H1 (cell line): ENCODE results near the gene C22orf39. TPM values are rescaled to one million over a fixed set of nuclear protein-coding genes. Genes with fewer than 3 reads are reported as not detected.

Source experiments
- CTCF ChIA-PET: fragments of 300-600 bp; sonication (Branson Sonifier 250); formaldehyde crosslinking; loops from one replicate; lab custom pipeline; 2021; ENCODE audit not compliant: partially characterized antibody; lab: Charles Lee
- POLR2A ChIA-PET: fragments of 300-600 bp; sonication (Branson Sonifier 250); formaldehyde crosslinking; loops from one replicate; lab custom pipeline; 2021; ENCODE audit warnings: inconsistent platforms; ENCODE audit not compliant: partially characterized antibody; lab: Charles Lee
- DNase-seq, 2 experiments: peaks; one replicate each; pipeline versions ENCODE4 v3.0.0 to v3.0.0-alpha.2; 2010 to 2022; ENCODE audit warnings: low spot score in 2 of 2, low read depth in 1 of 2, mixed read lengths in 1 of 2
- FAIRE-seq: peaks from 2 replicates; lab custom pipeline; 2011; peaks lifted over from hg19 to GRCh38; lab: Jason Lieb, UNC
- H2AFZ ChIP-seq: 2 replicates; pipeline ENCODE4 v1.8.1; 2012; ENCODE audit warnings: low read length, inconsistent platforms
- H2AK5ac ChIP-seq: 2 replicates; pipeline ENCODE4 v1.6.1; 2013; ENCODE audit warnings: low read depth, low read length
- H2BK120ac ChIP-seq: replicated peaks from 2 replicates; pipeline ENCODE3; 2013; ENCODE audit warnings: low read depth, low read length, inconsistent platforms
- H2BK12ac ChIP-seq: 2 replicates; pipeline ENCODE4 v1.6.1; 2013; ENCODE audit warnings: low read depth, low read length
- H2BK15ac ChIP-seq: 2 replicates; pipeline ENCODE4 v1.6.1; 2013; ENCODE audit warnings: low read length
- H2BK20ac ChIP-seq: 2 replicates; pipeline ENCODE4 v1.6.1; 2013; ENCODE audit warnings: low read length
- H2BK5ac ChIP-seq: 2 replicates; pipeline ENCODE4 v1.6.1; 2013; ENCODE audit warnings: low read depth, low read length
- H3K14ac ChIP-seq: 2 replicates; pipeline ENCODE4 v1.6.1; 2013; ENCODE audit warnings: inconsistent platforms; ENCODE audit not compliant: insufficient read length
- H3K18ac ChIP-seq: 2 replicates; pipeline ENCODE4 v1.6.1; 2013; ENCODE audit warnings: low read length; ENCODE audit errors: extremely low read depth
- H3K23ac ChIP-seq: 2 replicates; pipeline ENCODE4 v1.6.1; 2013; ENCODE audit warnings: inconsistent platforms; ENCODE audit not compliant: insufficient read length
- H3K23me2 ChIP-seq: 2 replicates; pipeline ENCODE4 v1.6.1; 2013; ENCODE audit warnings: low read depth, low read length
- H3K27ac ChIP-seq: 2 replicates; pipeline ENCODE4 v1.6.1; 2011; ENCODE audit warnings: low read depth, low read length, inconsistent platforms
- H3K27me3 ChIP-seq, 4 experiments: replicated peaks in 1 of 4; 1 replicate in 1 of 4; 2 replicates in 3 of 4; pipeline versions ENCODE4 v1.6.1 to v1.8.1; 2011 to 2013; ENCODE audit warnings: low read length in 3 of 4, mild to moderate bottlenecking in 3 of 4, inconsistent platforms in 2 of 4, mixed read lengths in 2 of 4, moderate library complexity in 1 of 4; ENCODE audit not compliant: control insufficient read depth in 3 of 4, insufficient read depth in 3 of 4; ENCODE audit errors: extremely low read depth in 1 of 4
- H3K36me3 ChIP-seq, 4 experiments: 2 replicates each; pipeline versions ENCODE4 v1.6.1 to v1.8.1; 2011 to 2013; ENCODE audit warnings: mild to moderate bottlenecking in 4 of 4, low read length in 3 of 4, moderate library complexity in 2 of 4, control low read depth in 1 of 4, inconsistent platforms in 1 of 4; ENCODE audit not compliant: insufficient read depth in 4 of 4, control insufficient read depth in 2 of 4
- H3K4ac ChIP-seq: replicated peaks from 2 replicates; pipeline ENCODE3; 2013; ENCODE audit warnings: low read length, low read depth, mixed read lengths, inconsistent platforms; ENCODE audit not compliant: insufficient read length
- H3K4me1 ChIP-seq, 4 experiments: replicated peaks in 1 of 4; 1 replicate in 1 of 4; 2 replicates in 3 of 4; pipeline versions ENCODE4 v1.6.1 to v1.8.1; 2011 to 2013; ENCODE audit warnings: low read length in 3 of 4, inconsistent platforms in 2 of 4, mixed read lengths in 1 of 4; ENCODE audit not compliant: insufficient read depth in 4 of 4, control insufficient read depth in 3 of 4
- H3K4me2 ChIP-seq, 2 experiments: 2 replicates each; pipeline versions ENCODE4 v1.6.1 to v1.8.1; 2011 to 2013; ENCODE audit warnings: low read depth in 2 of 2, low read length in 2 of 2, control low read depth in 1 of 2, inconsistent platforms in 1 of 2, mild to moderate bottlenecking in 1 of 2; ENCODE audit not compliant: insufficient read depth in 1 of 2
- H3K4me3 ChIP-seq, 4 experiments: fragments of 200-600, 300-600 bp in 1 of 4; sonication (generic), shearing (Covaris generic), sonication (Bioruptor Twin) in 1 of 4; 2 replicates each; pipeline versions ENCODE4 v1.5.1 to v1.8.1; 2011 to 2016; ENCODE audit warnings: low read length in 4 of 4, low read depth in 3 of 4, control low read depth in 2 of 4, inconsistent platforms in 2 of 4, mild to moderate bottlenecking in 2 of 4, mixed read lengths in 1 of 4, moderate library complexity in 1 of 4; ENCODE audit not compliant: insufficient read depth in 2 of 4; ENCODE audit errors: extremely low read depth in 1 of 4
- H3K56ac ChIP-seq: replicated peaks from 2 replicates; pipeline ENCODE3; 2013; ENCODE audit warnings: low read depth, mild to moderate bottlenecking, mixed read lengths, low read length, inconsistent platforms; ENCODE audit not compliant: insufficient read length
- H3K79me1 ChIP-seq: 2 replicates; pipeline ENCODE4 v1.6.1; 2013; ENCODE audit warnings: low read depth, low read length, control low read depth
- H3K79me2 ChIP-seq, 2 experiments: 2 replicates each; pipeline versions ENCODE4 v1.6.1 to v1.8.1; 2012 to 2013; ENCODE audit warnings: low read length in 2 of 2, mild to moderate bottlenecking in 2 of 2, inconsistent platforms in 1 of 2; ENCODE audit not compliant: insufficient read depth in 2 of 2, control insufficient read depth in 1 of 2
- H3K9ac ChIP-seq, 4 experiments: replicated peaks in 1 of 4; 1 replicate in 1 of 4; 2 replicates in 3 of 4; pipeline versions ENCODE4 v1.6.1 to v1.8.1; 2011 to 2013; ENCODE audit warnings: low read depth in 3 of 4, low read length in 3 of 4, control low read depth in 2 of 4, mild to moderate bottlenecking in 2 of 4, moderate library complexity in 2 of 4, inconsistent platforms in 1 of 4; ENCODE audit errors: extremely low read depth in 1 of 4
- H3K9me3 ChIP-seq, 2 experiments: 2 replicates each; pipeline versions ENCODE4 v1.6.1 to v1.8.1; 2012 to 2013; ENCODE audit warnings: mild to moderate bottlenecking in 2 of 2, moderate library complexity in 2 of 2, control low read depth in 1 of 2, inconsistent platforms in 1 of 2, low read depth in 1 of 2, low read length in 1 of 2, mixed read lengths in 1 of 2; ENCODE audit not compliant: insufficient read depth in 2 of 2
- H4K20me1 ChIP-seq, 2 experiments: replicated peaks in 1 of 2; 2 replicates each; pipeline versions ENCODE3 to v1.8.1; 2011 to 2013; ENCODE audit warnings: inconsistent platforms in 2 of 2, low read length in 2 of 2, mild to moderate bottlenecking in 1 of 2; ENCODE audit not compliant: insufficient read depth in 2 of 2, control insufficient read depth in 1 of 2
- H4K5ac ChIP-seq: 2 replicates; pipeline ENCODE4 v1.6.1; 2013; ENCODE audit warnings: low read length, low read depth, mixed read lengths, inconsistent platforms; ENCODE audit not compliant: insufficient read length
- H4K8ac ChIP-seq: 2 replicates; pipeline ENCODE4 v1.8.0; 2013; ENCODE audit warnings: mild to moderate bottlenecking, moderate library complexity, low read length, inconsistent platforms; ENCODE audit not compliant: insufficient read depth; ENCODE audit errors: extremely low read depth
- H4K91ac ChIP-seq: replicated peaks from 2 replicates; pipeline ENCODE3; 2013; ENCODE audit warnings: low read length, mixed read lengths, inconsistent platforms; ENCODE audit not compliant: insufficient read length
- BCL11A ChIP-seq, 2 experiments: IDR thresholded peaks; one replicate each; pipeline ENCODE4 v1.6.1; 2011; ENCODE audit warnings: low read depth in 2 of 2, low read length in 2 of 2, mild to moderate bottlenecking in 2 of 2
- KDM4A ChIP-seq: IDR thresholded peaks from one replicate; pipeline ENCODE4 v1.7.1; 2012; ENCODE audit warnings: low read depth, mild to moderate bottlenecking, moderate library complexity, low read length, inconsistent platforms; ENCODE audit not compliant: severe bottlenecking
- POU5F1 ChIP-seq: IDR thresholded peaks from 2 replicates; pipeline ENCODE4 v1.6.1; 2011; ENCODE audit warnings: low read depth, mild to moderate bottlenecking, low read length, moderate library complexity
- SP1 ChIP-seq: IDR thresholded peaks from 2 replicates; pipeline ENCODE4 v1.6.1; 2011; ENCODE audit warnings: low read depth, low read length
- WGBS, 2 experiments: shearing (Covaris generic) in 1 of 2; methylation state at CpG; one replicate each; pipeline versions ENCODE4 v1.1.6 to v1.1.7; 2013 to 2015; ENCODE audit warnings: low lambda C conversion rate in 2 of 2, mixed read lengths in 2 of 2, inconsistent platforms in 1 of 2, low coverage in 1 of 2, missing lambda C conversion rate in 1 of 2; ENCODE audit not compliant: insufficient replicate concordance in 2 of 2, insufficient coverage in 1 of 2, insufficient read length in 1 of 2; ENCODE audit errors: extremely low coverage in 1 of 2, missing lambda C conversion rate in 1 of 2; 5-methylcytosine and 5-hydroxymethylcytosine counted together
- polyA plus RNA-seq, 7 experiments: library from polyadenylated mRNA; depleted of rRNA in 3 of 7; stranded (reverse) in 5 of 7; unstranded in 2 of 7; fragments of >200 nt in 5 of 7; fragments of 200-250 nt in 2 of 7; gene quantifications; 1 replicate in 5 of 7; 2 replicates in 1 of 7; 4 replicates in 1 of 7; pipeline versions ENCODE4 v1.2.1 to v1.2.3, GENCODE V29; 2011 to 2013; ENCODE audit warnings: missing spikeins in 2 of 7, mixed read lengths in 2 of 7
- total RNA-seq: library from RNA; stranded (reverse); fragmentation: NEBNext Ultra II Directional; extraction: Animal tissue kit (Norgen Biotek cat#: 25700); gene quantifications from 2 replicates; pipeline ENCODE4 v1.2.1, GENCODE V29; 2021

The C22orf39 gene
- total and polyA plus RNA-seq, 2 of the 8 experiments (the other 6 are each of a cell fraction or from before 2014, with no cell fraction given), result 22.7 to 27.7 TPM

GRCh38 chr22:19398206-19398605 is 49.3 kb downstream of the C22orf39 start:
- Histone ChIP-seq H3K14ac (no peak overlapping the region), H3K4me2 (no peak overlapping the region), H2BK15ac (no peak overlapping the region), H3K4me3 (no peak overlapping the region), H3K4ac (no peak overlapping the region), H2AFZ (no peak overlapping the region), H3K27ac (no peak overlapping the region), H3K36me3 (peaks cover 19 to 46% (median 35%) of the 10 kb centered on the region in 4 experiments), H4K8ac (no peak overlapping the region; the same call in 1 of the 2 replicates), H2AK5ac (no peak overlapping the region), H3K18ac (no peak overlapping the region), H3K27me3 (no peaks in the 10 kb centered on the region), H3K23ac (no peak overlapping the region), H2BK120ac (no peak overlapping the region), H4K5ac (no peak overlapping the region), H3K79me1 (no peaks in the 10 kb centered on the region), H3K4me1 (no peaks in the 10 kb centered on the region), H2BK5ac (no peak overlapping the region), H3K79me2 (no peaks in the 10 kb centered on the region), H3K9ac (no peak overlapping the region), H2BK12ac (no peak overlapping the region), H4K20me1 (peaks cover 2 to 5% of the 10 kb centered on the region in 2 experiments), H3K56ac (no peak overlapping the region), H3K23me2 (no peaks in the 10 kb centered on the region), H2BK20ac (no peak overlapping the region), H3K9me3 (no peaks in the 10 kb centered on the region), H4K91ac (no peak overlapping the region)
- DNase-seq (no peak), FAIRE-seq (no peak)
- no peak for TF ChIP-seq BCL11A (IDR thresholded peaks at IDR 0.05; ENCODE audit: low read depth in 2 of 2, low read length in 2 of 2)
- TF ChIP-seq SP1, result no peak
- TF ChIP-seq KDM4A, result no peak
- no peak for TF ChIP-seq POU5F1
- WGBS, 2 experiments, result 93% methylated on average over 6 of the region's 6 CpGs; no CpG with 5 or more reads in 1 of the 2 experiments
- ChIA-PET CTCF (interaction anchor here (0.6 kb wide), 1 partner anchor 1960 kb away, joined by 3 read pairs; no protein-coding TSS in a partner anchor), POLR2A (no interaction called here)
